ENCODE results near the gene CCDC191. TPM values are rescaled to one million over a fixed set of nuclear protein-coding genes. Genes with fewer than 3 reads are reported as not detected.

CCDC191 gene
- polyA plus RNA-seq, 2 of the 4 experiments (the other 2 are of a cell fraction), result 2.5 to 5.0 TPM

DNA sequence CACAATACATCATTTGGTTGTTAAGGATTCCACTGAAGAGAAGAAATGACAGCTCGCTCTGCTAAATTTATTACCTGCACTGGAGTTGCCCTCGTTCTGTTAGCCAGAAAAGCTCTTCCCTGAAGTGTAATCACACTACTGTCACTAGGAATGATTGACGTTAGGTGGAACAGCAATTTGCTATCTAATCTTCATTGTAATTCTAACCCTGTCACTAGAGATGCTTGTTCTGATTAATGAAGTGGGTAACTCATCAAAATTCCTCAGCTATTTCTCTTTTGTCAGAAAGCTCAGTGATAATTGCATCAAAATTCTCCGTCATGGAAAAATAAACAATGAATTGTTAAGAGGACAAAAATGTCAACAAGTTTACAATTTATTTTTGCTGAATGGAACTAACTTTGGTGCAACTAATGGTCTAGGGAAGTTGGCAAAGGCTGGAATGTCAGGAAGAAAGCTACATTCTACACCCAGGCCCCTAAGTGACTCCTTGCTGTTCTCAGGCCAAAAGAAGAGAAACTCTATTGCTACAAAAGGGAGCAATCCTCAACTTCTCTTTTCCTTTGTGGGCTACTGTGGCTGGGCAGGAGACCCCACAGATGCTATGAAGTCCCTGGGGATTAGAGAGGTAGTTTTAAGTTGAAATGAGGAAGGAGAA is 34.1 kb downstream of the CCDC191 start:
- WGBS (ENCODE audit: missing lambda C conversion rate), result 75% methylated on average over 4 of the region's 4 CpGs
- ChIA-PET CTCF (no interaction called here), POLR2A (no interaction called here)
- Histone ChIP-seq H3K27ac (no peak overlapping the region), H3K4me2 (no peak overlapping the region), H3K9me3 (no peaks in the 10 kb centered on the region), H3K4me1 (no peaks in the 10 kb centered on the region), H3K4me3 (no peak overlapping the region)
- no peak for DNase-seq (ENCODE audit: low read depth in 1 of 2, low spot score in 1 of 2)
- no peak for ATAC-seq
- no peak for FAIRE-seq
- TF ChIP-seq ESRRA (IDR thresholded peaks at IDR 0.05; ENCODE audit: borderline replicate concordance, low read length) (no peak), NFE2L2 (conservative IDR thresholded peaks at IDR 0.05; ENCODE audit: low read length) (no peak), MAZ (IDR thresholded peaks at IDR 0.05; ENCODE audit: borderline replicate concordance, low read depth, low read length) (no peak), ZC3H11A (IDR thresholded peaks at IDR 0.05) (no peak), PHF8 (IDR thresholded peaks at IDR 0.05; ENCODE audit: borderline replicate concordance, low read depth) (no peak), CHD2 (IDR thresholded peaks at IDR 0.05; ENCODE audit: low read length, partially characterized antibody) (no peak), RCOR1 (IDR thresholded peaks at IDR 0.05; ENCODE audit: low read depth, low read length) (no peak), MYC (IDR thresholded peaks at IDR 0.05; ENCODE audit: borderline replicate concordance, low read length) (no peak), ZSCAN20 (CRISPR knock-in tag; IDR thresholded peaks at IDR 0.05) (no peak)
- TF ChIP-seq, protein P1, sequence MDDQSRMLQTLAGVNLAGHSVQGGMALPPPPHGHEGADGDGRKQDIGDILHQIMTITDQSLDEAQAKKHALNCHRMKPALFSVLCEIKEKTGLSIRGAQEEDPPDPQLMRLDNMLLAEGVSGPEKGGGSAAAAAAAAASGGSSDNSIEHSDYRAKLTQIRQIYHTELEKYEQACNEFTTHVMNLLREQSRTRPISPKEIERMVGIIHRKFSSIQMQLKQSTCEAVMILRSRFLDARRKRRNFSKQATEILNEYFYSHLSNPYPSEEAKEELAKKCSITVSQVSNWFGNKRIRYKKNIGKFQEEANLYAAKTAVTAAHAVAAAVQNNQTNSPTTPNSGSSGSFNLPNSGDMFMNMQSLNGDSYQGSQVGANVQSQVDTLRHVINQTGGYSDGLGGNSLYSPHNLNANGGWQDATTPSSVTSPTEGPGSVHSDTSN (IDR thresholded peaks at IDR 0.05), result no peak
- TF ChIP-seq, protein P2, sequence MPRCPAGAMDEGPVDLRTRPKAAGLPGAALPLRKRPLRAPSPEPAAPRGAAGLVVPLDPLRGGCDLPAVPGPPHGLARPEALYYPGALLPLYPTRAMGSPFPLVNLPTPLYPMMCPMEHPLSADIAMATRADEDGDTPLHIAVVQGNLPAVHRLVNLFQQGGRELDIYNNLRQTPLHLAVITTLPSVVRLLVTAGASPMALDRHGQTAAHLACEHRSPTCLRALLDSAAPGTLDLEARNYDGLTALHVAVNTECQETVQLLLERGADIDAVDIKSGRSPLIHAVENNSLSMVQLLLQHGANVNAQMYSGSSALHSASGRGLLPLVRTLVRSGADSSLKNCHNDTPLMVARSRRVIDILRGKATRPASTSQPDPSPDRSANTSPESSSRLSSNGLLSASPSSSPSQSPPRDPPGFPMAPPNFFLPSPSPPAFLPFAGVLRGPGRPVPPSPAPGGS (IDR thresholded peaks at IDR 0.05), result no peak
- TF ChIP-seq, protein P3, sequence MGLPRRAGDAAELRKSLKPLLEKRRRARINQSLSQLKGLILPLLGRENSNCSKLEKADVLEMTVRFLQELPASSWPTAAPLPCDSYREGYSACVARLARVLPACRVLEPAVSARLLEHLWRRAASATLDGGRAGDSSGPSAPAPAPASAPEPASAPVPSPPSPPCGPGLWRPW (IDR thresholded peaks at IDR 0.05), result no peak

DNA sequence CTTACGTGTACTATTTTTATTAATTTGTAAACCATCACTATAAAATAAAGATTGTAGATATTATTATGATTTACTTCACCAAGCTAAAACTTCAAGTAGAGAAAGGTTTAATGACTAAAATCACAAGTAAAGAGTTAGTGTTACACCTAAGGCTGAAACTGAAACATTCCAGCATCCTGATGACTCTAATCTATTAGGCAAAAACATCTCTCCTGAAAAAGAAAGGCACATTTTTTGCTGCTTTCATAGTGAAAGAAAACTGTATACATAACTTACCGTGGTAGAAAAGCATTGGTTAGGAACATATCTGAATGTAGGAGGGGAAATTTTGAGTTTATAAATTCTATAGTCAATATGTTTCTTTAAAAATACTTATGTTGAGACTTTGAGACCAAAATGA is 35.4 kb downstream of the CCDC191 start:
- WGBS (ENCODE audit: missing lambda C conversion rate), result 68% methylated on average over 2 of the region's 2 CpGs
- H3K4me2 ChIP-seq, result no peak overlapping the region
- DNase-seq (ENCODE audit: low read depth in 1 of 2, low spot score in 1 of 2) (no peak), ATAC-seq (no peak), FAIRE-seq (no peak)
- TF ChIP-seq, protein P4, sequence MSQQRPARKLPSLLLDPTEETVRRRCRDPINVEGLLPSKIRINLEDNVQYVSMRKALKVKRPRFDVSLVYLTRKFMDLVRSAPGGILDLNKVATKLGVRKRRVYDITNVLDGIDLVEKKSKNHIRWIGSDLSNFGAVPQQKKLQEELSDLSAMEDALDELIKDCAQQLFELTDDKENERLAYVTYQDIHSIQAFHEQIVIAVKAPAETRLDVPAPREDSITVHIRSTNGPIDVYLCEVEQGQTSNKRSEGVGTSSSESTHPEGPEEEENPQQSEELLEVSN (IDR thresholded peaks at IDR 0.05; ENCODE audit: borderline replicate concordance, low read depth), result no peak
- TF ChIP-seq POLR2AphosphoS2 (conservative IDR thresholded peaks at IDR 0.05; ENCODE audit: low read length) (no peak), ZSCAN20 (CRISPR knock-in tag; IDR thresholded peaks at IDR 0.05) (no peak), EHMT2 (IDR thresholded peaks at IDR 0.05; ENCODE audit: low read depth) (no peak), EHF (CRISPR knock-in tag; IDR thresholded peaks at IDR 0.05) (no peak), RAD21 (conservative IDR thresholded peaks at IDR 0.05 in 1 of 2, IDR thresholded peaks at IDR 0.05 in 1 of 2) (no peak), TP53 (CRISPR knock-in tag; IDR thresholded peaks at IDR 0.05) (no peak), RCOR1 (IDR thresholded peaks at IDR 0.05; ENCODE audit: low read depth, low read length) (no peak), CHD2 (IDR thresholded peaks at IDR 0.05; ENCODE audit: low read length, partially characterized antibody) (no peak)
- TF ChIP-seq, protein P5, sequence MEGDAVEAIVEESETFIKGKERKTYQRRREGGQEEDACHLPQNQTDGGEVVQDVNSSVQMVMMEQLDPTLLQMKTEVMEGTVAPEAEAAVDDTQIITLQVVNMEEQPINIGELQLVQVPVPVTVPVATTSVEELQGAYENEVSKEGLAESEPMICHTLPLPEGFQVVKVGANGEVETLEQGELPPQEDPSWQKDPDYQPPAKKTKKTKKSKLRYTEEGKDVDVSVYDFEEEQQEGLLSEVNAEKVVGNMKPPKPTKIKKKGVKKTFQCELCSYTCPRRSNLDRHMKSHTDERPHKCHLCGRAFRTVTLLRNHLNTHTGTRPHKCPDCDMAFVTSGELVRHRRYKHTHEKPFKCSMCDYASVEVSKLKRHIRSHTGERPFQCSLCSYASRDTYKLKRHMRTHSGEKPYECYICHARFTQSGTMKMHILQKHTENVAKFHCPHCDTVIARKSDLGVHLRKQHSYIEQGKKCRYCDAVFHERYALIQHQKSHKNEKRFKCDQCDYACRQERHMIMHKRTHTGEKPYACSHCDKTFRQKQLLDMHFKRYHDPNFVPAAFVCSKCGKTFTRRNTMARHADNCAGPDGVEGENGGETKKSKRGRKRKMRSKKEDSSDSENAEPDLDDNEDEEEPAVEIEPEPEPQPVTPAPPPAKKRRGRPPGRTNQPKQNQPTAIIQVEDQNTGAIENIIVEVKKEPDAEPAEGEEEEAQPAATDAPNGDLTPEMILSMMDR (IDR thresholded peaks at IDR 0.05), result no peak
- ChIA-PET CTCF (interaction anchor here (0.6 to 0.7 kb wide), 2 partner anchors 13 to 180 kb away, joined by 3 read pairs; no protein-coding TSS in a partner anchor), POLR2A (no interaction called here)
- no peaks in the 10 kb centered on the region for H3K9me3 ChIP-seq
- H3K4me1 ChIP-seq, result no peaks in the 10 kb centered on the region
- H3K27ac ChIP-seq, result no peak overlapping the region
- no peak overlapping the region for H3K4me3 ChIP-seq

All from A549 (cell line).